Smooth muscle cell of the brain vasculature (primary cell): ENCODE data around the gene RYR1.
A peak's percentile ranks its signal among the peaks of the same experiment; 100 is the strongest.
"Not testable (repeated sequence)": the region's sequence is repeated elsewhere in the genome, so short reads cannot be mapped to it uniquely, and the experiment has no call there.

Source experiments
- DNase-seq: peaks from one replicate; pipeline ENCODE4 v3.0.0-alpha.2; 2012; ENCODE audit warnings: low read depth, low spot score

RYR1 gene

DNA sequence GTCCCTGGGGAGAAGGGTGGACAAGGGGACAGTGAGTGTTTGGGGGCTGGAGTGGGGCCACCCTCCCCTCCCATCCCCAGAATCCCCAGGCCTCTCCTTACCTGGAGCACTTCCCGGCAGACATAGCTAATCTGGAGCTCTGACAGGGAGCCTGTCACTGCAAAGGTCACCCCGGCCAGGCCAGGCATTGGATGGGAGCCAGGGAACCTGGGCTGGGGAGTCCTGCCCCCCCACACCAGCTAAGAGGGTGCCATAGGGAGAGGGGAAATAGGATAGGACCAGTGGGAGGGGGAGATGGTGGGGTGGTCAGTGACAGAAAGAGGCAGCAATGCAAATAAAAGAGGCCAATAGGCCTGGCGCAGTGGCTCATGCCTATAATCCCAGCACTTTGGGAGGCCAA, 180.8 kb downstream of the RYR1 start:
- DNase-seq = no peak

DNA sequence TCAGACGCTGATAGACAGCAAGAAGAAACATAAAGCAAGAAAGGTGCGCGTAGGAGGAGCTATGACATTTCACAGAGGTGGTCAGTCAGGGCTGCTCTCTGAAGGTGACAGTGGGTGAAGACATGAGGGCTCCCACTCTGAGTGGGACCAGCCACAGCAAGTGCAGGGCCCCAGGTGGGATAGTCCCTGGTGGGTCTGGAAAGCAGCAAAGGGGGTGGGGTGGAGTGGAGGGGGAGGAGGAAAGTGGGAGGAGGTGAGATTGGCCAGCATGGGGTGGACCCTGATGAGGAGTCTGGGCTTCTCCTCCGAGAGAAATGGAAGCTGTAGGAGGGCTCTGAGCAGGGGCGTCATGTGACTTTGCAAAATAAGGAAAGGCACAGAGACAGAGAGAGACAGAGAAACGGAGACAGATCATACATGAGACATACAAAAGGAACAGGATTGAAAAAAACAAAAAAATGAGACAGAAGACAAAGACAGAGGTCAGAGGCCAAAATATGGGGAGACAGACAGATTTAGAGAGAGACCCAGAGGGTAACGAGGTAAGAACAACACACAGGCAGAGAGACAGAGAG, 181.6 kb downstream of the RYR1 start:
- DNase-seq = no peak

DNA sequence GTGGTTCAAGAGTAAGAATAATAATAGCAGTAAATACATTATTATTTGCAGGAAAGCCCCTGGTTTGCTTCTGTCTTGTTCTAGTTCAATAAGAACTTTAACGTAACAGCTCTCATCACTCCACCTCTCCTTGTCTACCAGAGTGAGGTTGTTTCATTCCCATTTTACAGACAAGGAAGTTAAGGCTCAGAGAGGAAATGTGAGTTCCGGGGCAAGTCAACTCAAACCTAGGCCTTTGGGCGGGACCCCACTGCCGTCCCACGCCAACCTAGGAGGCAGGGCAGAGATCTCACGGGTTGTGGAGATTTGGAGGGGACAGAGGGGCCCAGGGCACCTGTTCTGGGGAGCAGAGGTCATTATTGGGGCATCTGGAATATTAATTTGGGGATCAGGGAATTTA, 182.8 kb downstream of the RYR1 start:
- no peak for DNase-seq

DNA sequence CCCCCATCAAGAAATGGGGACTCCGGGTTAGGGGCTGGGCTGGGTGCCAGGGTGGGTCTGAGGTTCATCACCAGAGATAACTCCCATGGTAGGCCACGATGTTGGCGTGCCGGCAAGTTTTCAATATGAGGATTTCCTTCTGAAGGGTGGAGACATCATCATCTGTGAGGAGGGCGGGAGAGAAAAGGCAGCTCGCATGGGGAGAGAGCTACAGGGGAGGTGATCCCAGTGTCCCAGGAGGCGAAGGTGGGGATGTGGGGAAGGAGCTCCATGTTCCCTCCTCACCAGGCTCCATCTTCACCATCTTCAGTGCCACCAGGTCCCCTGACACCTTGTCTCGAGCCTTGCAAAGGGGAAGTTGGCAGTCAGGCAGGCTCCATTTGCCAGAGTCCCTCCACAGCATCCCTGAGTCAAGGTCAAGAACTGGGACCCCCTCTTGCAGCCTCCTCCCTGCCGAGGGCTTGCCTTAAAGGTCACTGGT, 183.8 kb downstream of the RYR1 start:
- no peak for DNase-seq

DNA sequence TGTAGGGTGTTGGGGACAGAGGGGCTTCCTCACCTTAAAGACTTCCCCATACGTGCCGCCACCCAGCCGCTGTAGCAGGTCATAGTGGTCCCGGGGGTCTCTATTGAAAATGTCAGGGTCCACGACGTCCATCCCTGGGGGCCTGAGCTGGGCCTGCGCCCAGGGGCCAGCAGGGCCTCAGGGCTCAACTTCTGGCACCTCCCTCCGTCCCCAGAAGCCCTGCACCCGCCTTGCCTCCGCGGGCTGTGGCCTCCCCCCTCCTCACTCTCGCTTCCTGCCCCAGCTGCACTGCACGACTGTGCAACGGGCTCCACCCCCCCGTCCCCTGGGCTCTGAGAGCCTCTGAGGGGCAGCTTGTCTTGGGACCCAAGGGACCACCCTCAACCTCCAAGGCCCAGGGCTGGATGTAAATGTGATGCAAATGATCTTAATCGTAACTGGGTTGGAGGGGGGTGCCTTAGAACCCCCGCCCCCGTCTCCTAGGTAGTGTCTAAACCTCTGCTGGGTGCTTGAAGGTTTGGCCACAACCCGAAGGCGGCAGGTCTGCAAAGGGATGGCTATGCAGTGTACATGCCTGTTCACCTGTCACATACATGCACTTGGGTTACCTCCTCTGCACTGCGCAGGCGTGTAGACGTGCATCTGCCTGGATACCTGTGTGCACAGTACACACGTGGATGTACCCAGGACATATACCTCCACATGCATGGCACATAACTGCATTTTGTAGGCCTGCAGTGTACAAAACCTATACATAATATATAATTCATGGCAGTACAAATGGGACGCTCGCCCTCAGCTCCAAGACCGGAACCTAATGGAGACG, 184.5 kb downstream of the RYR1 start, which contains the start of gene MAP4K1:
MAP4K1 (minus strand) TSS at position 190 of the 826 bp plus-strand sequence; CDS start at position 132, 58 bp downstream.
- no peak for DNase-seq

DNA sequence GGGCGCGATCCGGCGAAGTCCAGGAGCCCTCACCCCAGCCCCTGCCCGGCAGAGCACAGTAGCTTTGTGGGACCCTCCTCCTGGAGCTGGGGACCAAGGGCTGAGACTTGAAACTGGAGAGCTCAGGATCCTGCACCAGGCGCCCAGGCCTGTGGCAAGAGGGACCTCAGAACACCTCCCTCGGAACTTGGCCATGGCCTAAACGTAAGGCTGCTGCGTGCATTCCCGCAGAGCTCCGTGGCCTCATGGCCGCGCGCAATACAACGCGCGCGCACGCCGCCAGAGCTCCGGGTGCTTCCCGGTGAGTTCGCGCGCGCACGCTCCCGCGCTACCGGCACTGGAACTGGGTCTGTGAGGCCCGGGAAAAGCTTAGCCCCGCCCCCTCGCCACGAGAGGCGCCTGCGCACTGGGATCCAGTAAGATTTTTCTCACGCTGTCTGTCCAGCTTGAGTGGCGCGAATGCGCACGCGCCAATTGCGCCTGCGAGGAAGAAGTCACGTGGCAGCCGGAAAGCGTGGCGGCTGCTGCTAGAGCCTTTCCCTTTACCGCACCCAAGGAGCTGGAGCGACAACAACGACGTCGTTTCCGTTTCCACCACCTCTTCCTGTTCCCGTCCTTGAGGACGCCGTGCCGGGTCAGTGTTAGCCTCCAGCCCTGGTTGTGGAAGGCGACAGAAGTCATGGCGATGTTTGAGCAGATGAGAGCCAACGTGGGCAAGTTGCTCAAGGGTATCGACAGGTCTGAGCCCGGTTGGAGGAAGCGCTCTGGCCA, 185.3 kb downstream of the RYR1 start, which contains the start of gene EIF3K:
EIF3K (plus strand) TSS at position 599 of the 771 bp plus-strand sequence; CDS start at position 680, 81 bp downstream.
- DNase-seq = peak; percentile 98

DNA sequence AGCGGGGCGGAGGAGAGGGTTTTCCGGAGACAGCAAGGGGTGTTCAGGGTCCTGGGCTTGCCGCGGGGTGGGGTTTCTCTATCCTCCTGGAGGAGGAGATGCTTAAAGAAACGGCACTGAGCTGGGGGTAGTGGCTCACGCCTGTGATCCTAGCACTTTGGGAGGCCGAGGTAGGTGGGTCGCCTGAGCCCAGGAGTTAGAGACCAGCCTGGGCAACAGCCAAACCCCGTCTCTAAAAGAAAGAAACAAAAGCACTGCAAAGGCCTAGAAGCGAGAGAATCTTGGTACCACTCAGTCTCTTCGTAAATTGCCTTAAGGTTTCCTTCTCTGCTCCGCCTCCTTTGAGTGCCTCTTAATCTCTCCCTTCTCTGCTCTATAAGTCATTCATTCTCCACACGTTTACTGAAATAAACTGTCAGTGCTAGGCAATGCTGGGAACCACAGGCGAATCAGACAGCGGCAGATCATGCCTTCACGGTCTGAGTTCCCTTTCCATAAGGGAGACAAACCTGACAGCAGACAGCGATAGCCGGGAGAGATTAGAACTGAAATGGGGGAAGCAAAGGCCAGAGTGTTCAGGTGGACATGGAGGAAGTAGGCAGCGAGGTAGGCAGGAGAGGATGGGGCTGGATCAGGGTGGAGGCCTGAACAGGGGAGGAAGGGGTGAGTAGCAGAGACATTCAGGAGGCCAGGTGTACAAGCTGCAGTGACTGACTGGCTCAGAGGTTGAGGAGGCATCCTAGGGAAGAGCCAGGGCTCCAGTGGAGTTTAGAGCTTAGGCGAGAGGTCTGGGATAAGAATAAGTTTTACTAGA, 186.1 kb downstream of the RYR1 start:
- DNase-seq = no peak

DNA sequence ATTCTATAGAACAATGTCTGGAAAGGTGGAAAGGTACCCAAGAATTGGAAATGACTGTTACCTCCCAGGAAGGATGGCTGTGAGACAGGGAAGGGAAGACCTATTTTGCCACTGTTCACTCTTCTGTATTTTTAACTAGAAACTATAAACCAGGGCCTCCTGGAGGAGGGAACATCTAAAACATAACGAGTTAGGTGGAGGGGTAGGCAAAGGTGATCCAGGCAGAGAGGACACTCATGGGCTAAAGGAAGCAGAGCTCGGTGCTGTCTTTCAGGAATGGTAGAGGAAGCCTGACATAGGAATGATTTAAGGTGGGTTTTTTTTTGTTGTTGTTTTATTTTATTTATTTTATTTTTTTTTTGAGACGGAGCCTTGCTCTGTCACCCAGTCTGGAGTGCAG, 191.3 kb downstream of the RYR1 start:
- no peak for DNase-seq

DNA sequence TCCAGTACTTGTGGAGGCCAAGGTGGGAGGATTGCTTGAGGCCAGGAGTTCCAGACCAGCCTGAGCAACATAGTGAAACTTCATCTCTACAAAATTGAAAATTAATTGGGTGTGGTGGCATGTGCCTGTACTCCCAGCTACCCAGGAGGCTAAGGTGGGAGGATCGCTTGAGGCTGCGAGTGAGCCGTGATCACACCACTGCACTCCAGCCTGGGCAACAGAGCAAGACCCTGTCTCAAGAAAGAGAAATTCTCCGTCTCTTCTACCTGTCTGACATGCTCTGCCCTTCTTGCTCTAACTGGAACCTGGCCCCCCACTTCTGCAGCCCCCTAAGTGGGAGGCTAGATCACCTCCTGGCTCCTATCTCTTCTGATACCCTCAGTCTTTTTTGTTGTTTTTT, 192.9 kb downstream of the RYR1 start:
- no peak for DNase-seq

DNA sequence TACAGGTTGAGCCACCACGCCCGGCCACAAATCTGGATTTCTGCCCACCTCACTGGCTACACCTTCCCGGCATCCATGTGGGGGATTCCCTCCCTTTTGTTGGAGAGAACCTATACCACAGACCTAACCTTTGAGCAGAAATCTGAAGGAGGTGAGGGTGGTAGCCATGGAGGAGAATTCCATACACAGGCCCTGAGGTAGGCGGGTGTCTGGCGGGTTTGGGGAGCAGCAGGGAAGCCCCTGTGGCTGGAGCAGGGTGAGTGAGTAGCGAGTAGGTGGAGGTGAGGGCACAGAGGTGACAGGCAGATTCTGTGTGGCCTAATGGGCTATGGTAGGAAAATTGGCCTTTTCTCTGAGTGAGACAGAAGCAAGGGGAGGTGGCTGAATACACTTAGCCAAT, 196.1 kb downstream of the RYR1 start:
- DNase-seq = no peak

DNA sequence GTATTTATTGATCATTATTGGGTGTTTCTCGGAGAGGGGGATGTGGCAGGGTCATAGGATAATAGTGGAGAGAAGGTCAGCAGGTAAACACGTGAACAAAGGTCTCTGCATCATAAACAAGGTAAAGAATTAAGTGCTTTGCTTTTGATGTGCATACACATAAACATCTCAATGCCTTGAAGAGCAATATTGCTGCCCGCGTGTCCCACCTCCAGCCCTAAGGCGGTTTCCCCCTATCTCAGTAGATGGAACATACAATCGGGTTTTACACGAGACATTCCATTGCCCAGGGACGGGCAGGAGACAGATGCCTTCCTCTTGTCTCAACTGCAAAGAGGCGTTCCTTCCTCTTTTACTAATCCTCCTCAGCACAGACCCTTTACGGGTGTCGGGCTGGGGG, 197.8 kb downstream of the RYR1 start:
- DNase-seq = not testable (repeated sequence)

DNA sequence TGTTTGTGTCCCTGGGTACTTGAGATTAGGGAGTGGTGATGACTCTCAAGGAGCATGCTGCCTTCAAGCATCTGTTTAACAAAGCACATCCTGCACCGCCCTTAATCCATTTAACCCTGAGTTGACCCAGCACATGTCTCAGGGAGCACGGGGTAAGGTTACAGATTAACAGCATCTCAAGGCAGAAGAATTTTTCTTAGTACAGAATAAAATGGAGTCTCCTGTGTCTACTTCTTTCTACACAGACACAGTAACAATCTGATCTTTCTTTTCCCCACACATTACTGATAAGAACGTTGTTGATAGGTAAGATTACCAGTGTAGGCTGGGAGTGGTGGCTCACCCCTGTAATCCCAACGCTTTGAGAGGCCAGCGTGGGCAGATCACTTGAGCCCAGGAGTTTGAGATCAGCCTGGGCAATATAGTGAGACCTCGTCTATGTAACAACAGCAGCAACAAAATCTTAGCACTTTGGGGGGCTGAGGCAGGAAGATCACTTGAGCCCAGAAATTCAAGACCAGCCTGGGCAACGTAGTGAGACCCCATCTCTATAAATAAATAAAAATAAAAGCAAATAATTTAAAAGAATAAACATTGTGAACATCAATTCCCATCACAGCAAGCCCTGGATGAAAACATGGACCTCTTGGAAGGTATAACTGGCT, 198.5 kb downstream of the RYR1 start:
- not testable (repeated sequence) for DNase-seq

DNA sequence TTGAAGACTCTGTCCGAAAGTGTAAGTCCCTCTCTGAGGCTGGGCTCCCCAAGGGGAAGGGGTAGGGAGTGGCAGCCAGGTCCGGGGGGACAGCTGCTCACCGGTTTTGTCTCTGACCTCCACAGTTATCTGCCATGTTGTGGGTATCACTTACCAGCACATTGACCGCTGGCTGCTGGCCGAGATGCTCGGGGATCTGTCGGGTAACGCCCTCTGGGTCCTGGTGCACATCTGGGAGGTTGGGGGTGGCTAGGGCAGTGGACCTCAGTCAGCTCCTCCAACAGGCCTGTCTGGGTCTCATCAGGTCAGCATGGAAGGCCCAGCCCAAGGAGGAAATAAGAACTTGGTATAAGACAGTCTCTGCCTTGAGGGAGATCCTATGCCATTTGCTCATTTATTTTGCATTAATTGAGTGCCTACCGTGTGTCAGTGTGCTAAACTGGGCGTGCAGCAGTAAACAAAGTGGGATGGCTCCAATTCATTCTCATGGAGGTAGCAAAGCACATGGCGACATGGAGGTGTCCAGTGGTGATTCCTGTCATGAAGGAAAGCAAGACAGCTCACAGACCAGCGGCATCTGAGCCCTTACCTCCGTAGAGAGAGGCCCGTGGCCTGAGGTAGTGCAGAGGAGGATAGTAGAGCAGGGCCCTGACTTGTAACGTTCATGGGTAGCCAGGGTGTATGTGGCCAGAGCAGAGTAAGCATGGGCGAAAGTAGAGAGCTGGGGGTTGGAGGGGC, 199.2 kb downstream of the RYR1 start:
- DNase-seq = no peak

DNA sequence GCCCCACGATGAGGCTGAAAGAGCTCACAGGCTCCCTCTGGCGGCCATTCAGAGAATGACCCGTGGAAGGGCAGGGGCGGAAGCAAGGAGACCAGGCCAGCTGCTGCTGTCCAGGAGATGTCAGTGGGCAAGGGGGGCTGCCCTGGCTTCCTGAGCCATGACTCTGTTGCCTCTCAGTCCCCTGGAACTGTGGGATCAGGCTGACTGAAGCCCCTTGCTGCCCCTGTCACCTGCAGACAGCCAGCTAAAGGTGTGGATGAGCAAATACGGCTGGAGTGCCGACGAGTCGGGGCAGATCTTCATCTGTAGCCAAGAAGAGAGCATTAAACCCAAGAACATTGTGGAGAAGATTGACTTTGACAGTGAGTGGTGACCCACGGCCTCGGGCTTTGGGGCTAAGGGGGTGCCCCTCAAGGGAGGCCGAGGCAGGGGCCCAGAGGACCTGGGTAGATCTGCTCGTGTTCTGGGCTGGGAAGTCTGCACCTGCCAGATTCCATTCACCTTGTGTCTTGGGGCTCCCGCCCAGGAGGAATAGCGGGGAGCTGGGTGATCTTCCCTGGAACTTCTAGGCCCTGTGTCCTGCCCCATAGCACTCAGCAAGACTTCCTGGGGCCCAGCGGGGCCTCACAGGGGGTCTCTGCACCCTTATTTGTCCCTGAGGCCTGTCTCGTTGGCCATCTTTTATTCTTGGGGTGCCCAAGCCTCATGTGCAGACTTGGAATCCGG, 201.4 kb downstream of the RYR1 start:
- no peak for DNase-seq

DNA sequence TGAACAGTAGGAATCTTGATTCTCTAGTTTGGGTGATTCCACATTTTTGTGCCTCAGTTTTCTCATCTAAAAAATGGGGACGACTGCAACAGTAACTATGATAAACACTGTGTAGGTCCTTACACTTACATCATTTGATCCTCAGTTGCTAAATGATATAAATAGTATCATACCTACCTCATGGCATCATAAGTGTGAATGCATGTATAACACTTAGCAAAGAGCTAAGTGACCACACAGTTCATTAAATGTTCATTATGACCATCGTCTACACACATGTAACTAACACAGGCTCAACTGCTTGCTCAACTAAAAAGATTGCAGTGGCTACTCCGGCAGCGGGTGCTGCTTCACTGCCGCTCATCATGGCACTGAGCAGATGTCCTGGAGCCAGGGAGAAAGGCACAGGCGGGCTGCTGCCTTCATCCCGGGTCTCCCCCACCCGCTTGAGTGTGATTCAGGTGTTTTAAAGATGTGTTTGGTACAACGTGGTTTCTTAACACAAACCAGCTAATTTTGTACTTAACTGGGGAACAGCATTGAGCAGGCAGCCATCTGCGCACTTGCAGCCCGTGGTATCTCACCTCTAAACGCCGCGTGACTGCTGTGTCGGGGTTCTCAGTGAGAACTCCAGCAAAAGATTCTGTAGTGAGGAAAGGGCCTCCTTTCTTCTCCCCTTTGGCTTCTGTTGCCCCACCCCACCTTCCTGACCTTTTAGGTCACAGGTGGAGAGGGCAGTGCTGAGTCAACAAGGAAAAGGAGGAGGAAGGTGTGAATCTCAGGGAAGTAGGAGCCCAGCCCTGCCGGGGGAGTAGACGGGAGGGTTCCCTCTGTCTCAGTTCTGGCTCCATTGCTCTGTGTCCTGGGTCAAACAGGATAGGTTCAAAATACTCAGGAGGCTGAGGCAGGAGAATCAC, 202.2 kb downstream of the RYR1 start:
- DNase-seq = no peak
